IMR-90 (cell line): ENCODE results near the gene ROCK1.

Experiments
- BHLHE40 ChIP-seq: fragments of 150-350 bp; IDR thresholded peaks from 2 replicates; pipeline ENCODE4 v1.6.1; 2016; ENCODE audit warnings: mild to moderate bottlenecking, low read depth, low read length
- CTCF ChIP-seq: conservative IDR thresholded peaks from 2 replicates; pipeline ENCODE4 v1.5.1; 2012; ENCODE audit warnings: mild to moderate bottlenecking, low read depth, low read length, improper control_type of control experiment

DNA sequence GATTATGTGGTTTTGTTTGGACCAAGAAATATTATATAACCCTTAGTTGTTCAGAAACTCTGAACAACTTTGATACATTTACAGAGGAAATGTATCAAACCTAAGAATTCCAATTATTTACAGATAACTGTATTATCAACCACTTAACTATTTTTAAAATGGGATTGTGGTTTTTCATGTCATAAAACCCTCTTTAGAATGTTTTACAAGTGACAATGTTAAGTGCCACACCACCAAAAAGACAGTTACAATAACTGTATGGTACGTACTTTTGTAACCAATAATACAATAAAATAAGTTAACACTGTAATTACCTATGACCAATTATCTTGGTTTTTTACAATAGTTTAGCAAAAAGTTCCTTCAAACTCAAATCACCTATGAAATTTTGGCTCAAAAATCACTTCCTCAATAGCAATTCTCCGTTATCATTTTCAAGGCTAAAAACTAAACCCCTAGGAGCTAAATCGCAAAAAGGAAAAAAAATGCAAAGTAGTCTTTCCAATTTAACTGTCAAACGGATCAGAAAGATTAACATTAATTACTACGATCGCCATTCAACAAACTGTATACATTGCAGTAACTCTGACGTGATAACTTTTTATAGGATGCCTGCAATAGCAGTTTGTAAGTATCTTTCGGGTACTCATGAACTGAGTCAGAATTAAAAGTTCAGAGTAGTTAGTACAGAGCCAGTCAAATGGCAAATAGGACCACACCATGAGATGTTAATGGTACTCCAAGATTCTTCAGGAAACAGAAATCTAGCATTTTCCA, 1.5 kb downstream of the ROCK1 start:
- TF ChIP-seq BHLHE40 (no peak), CTCF (no peak)
